NCI-H82 (cell line): Measurements from ENCODE around the gene MTG2.
A peak's percentile ranks its signal among the peaks of the same experiment; 100 is the strongest.

Source experiments
- DNase-seq: peaks from one replicate; lab custom pipeline; 2025; lab: John Stamatoyannopoulos, UW

The MTG2 gene

DNA sequence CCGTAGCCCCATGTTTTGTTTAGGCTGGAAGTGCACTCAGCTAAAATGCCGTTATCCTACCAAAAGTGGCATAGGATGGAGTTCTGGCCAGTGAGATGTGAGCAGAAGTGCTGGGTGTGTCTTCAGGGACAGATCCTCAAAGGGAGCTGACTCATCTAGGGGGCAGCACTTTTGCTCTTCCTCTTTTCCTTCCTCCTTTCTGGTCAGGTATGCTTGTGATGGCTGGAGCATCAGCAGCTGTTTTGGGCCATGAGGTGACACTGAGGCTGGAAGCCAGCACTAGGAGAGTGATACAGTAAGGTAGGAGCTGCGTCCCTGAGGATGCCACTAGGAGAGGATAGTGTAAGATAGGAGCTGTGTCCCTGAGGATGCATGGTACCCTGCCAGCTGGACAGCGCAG lies 50.9 kb downstream of the MTG2 start:
- DNase-seq: no peak

DNA sequence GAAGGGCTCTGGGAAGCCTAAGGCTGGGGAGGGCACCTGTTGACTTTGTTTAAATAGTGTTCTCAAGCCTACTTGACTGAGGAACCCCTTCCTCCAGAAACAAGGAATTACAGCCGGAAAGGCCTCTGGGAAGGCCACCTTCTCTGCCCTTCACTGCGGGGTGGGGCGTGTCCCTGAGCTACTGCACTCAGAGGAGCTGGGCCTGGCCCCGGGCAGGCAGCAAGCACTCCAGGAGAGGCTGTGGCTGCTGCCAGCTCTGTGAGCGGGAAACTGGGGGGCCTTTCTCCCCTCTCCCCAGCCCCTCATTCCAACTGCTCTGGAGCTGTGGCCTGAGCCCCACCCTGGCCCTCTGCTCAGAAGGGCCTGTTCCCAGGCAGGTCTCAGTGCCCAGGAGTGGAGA lies 51.5 kb downstream of the MTG2 start:
- no peak for DNase-seq

DNA sequence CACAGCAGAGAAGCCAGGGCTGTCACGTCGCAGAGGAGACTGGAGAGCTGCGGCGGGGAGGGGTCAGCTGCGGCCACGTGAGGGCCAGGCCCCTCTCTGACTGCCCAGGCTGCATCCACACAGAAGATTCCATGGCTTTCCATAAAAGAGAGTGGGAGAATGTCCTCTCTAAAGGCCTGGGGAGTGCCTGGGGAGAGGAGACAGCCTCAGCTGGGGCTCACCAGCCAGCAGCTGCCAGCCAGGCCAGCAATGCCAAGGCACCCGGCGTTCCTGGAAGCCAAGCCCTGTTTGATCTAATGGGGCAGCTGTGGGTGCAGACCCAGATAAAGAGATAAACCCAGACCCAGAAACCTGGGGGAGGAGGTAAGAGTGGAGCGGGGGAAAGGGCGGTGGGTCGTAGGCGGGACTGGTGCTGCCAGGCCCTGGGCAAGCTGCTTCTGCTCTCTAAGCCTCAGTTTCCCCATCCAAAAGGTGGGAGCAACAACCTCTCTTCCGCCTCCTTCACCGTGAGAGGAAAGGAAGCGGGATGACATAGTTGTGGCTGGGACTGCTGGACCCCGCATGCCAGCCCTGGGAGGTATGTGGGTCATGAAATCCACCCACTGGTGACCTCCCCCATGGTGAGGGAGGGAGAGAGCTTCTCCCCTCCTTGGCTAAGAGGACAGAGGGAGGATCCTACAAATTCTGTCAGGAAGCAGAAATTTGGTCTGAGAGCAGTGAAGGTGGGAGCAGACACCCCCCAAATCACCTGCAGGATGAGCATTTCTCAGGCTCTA lies 52.4 kb downstream of the MTG2 start:
- no peak for DNase-seq

DNA sequence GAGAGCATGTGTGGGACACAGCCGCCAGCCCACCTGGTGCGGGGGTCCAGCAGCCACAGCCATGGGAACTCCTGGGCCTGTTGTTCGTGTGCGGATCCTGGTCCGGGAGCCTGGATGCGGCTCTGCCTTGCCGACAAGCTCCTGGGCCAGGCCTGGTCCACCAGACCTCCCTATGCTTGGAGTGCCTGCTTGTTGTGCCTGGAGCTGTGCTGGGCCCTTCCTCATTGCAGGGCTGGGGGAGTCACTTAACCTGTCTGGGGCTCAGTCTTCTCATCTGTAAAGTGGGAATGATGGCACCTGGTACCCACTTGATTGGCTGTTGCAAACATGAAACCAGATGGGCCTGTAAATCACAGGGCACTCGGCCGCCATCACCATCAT lies 52.9 kb downstream of the MTG2 start:
- no peak for DNase-seq

DNA sequence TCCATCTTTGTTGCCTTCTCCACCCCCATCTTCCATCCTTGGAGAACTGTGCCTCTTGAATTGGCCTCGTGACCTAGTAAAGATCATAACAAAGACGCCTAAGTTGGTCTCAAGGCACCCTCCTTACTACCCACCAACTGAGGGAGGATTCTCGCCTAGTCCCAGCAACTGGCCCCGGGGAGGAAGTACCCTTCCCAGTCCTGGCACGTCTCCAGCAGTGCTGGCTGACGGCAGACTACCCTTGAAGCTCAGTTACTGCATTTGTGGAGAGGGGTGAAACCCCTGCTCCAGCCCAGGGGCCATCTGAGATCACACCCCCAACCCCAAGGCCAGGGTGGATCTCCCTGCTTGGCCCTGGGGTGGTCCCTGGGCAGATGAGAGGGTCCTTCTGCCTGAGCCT lies 53.4 kb downstream of the MTG2 start:
- no peak for DNase-seq

DNA sequence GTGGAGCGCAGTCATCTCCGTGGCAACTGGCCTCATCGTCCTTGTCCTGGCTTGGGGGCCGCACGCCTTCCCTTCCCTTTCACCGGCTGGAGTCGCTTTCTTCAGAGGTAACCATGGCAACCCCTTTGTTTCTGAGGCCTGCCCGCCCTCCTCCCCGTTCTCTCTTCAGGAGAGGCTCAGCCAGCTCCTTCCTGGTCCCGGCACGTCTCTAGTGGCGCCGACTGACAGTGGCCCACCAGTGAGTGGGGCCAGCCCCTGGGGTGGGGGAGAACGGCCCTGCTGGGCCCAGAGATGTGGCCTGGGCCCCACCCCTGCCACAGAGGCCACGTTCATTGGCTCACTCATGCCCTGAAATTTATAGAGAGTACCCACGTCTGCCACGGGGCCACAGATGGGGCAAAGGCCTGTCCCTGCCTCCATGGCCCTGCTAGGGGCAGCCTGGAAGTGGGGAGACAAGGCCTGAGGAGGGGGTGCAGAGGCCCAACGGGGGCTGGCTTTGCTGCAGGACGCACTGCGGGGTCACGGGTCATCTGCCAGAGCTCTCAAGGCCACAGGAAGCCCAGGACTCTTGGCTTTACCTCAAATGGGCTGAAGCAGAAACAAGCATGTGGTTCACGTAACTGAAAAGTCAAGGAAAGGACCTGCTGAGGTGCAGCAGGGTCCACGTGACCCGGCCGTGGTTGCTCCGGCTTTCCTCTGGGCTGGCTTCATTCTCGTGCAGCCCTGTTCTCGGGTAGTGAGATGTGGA lies 54.1 kb downstream of the MTG2 start:
- no peak for DNase-seq

DNA sequence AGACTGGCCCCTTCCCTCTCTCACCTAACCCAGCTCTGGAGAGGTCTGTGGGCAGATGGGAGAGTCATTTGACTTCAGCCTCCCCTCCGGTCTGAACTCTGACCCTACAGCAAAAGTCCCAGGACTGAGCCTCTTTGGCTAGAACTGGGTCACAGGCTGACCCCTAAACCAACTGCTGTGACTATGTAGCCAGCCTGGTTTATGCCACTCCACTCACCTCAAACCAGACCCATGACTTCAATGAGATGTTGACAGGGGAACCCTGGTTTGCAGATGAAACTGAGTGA lies 54.6 kb downstream of the MTG2 start:
- DNase-seq: no peak

DNA sequence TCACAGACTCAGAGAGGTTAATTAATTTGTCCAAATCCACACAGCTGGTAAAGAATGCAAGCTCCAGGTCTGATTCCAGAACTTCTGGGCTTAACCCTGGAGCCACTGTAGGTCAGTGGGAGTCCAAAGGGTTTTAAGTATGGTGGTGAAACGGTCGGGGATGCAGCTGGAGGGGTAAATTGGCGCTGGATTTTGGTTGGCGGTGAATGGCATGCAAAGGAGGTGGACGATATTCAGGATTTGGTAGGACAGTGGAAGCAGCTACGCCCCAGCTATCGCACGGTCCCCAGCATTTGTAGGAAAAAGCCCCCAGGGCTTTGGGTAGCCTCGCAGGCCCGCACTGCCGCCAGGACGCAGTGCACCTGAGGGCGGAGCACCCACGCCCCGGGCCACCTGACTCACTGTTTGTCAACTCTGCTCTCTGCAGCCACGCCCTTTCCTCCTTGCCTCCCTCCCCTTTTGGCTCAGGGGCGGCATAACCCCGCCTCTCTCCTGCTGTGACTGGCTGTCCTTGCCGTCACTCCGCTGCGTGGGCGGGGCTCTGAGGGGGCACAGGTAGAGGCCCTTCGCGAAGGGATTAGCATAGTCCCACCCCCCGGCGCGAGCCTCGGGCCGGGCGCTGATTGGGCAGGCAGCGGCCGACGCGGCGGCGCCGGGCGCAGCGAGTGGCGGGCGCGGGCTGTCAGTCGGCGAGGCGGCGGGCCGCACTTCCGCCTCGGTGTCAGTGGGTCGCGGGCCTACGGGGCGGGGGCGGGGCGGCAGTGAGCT lies 55.2 kb downstream of the MTG2 start, which contains the start of gene OSBPL2:
TSS of gene OSBPL2 (plus strand) at position 721 of the 768 bp plus-strand sequence. CDS start 17,664 bp downstream, outside the sequence.
- peak; percentile 99 for DNase-seq

DNA sequence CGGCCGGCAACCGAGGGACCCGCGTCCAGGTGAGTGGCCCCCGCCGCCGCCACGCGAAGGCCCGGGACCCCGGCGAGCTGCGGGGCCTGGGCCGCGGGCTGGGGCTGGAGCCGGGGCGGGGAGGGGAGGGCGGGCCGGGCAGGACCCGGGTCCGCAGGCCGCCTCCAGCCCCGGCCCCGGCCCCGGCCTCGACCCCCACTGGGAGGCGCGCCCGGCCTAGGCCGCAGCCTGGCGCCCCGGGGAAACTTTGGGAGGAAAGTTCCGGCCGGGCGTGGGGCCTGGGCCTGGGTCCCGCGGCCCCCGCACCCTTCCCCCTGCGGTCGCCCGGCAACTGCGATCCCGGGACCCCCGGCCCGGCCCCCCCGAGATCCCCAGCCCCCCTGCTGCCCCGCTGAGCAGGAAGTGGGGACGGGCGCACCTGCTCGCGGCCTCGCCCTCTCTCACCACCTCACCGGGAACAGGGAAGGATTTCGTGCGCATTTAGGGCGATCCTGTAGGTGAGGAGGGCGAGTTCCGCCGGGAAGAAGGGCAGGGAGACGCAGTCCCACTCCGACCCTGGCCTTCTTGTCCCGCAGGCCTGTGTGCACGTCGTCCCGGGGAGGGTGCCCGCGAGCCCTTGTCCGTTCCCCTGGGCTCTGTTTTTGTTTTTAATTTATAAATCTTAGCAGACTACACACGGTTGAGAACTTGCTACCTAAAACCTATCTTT lies 55.9 kb downstream of the MTG2 start:
- DNase-seq: peak; percentile 24

DNA sequence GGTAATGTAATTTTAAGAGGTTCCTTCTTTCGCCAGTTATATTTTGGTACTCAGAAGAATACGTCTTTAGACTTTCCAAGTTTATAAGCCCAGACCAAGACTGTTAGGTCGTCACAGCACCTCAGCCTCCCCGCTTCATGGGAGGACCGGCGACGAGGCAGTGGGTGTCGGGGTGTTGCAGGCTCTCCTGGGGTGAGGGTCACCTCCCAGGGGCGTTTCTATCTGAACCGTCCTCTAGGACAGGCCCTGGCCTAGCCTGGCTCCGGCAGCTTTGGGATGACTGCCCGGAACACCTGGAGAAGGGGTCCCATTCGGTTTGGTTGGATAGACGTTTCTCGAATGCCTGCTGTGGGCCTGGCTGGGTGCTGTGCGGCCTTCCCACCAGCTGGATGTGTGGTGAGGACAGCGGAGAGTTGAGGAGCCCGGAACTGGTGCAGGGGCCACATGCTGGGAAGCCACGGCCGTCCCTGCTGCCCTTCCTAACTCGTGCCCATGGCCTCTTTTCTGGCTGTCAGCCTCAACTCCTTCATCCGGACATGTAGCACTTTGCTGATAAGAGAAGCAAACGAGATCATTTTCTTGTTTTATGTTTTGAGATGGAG lies 56.6 kb downstream of the MTG2 start:
- no peak for DNase-seq

DNA sequence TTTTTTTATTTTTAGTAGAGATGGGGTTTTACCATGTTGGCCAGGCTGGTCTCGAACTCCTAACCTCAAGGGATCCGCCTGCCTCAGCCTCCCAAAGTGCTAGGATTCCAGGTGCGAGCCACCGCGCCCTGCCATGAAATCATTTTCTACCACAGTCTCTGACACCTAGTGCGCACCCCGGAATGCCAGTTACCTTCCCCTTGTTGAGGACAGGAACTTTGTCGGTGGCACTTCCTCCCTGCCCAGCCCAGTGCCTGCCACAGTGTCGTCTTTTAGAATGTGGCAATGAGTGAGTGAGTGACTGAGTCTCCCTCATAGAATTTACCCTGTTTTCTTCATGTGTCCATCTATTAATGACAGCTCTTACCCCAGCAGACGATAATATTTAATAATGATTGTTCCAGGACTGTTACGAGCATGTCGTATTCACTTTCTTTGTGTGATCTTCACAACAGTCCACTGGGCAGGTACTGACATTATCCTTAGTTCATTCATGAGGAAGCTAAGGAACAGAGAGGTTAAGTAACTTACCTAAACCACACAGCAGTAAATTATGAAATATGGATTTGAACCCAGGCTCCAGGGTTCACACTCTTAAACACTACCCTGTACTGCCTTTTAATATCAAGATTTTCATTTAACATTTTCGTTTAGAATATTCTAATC lies 57.3 kb downstream of the MTG2 start:
- DNase-seq: no peak

DNA sequence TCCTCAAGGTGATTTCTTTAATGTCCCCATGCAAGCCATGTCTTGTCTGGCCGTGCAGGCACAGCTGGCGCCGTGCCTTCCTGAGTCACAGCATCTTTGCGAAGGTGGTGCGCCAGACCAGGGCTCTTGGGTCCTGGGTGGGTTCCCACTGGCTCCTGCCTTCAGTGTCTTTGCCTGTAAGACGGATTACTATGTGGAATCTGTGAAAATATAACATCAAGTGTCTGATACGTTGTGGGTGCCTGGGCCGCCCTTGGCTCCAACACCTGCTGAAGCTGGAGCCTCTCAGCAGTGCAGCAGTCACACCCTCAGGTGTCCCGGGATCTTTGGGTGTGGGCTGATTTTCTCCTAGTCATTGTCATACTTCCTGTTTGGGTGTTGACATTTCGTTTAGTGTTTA lies 58.7 kb downstream of the MTG2 start:
- no peak for DNase-seq

DNA sequence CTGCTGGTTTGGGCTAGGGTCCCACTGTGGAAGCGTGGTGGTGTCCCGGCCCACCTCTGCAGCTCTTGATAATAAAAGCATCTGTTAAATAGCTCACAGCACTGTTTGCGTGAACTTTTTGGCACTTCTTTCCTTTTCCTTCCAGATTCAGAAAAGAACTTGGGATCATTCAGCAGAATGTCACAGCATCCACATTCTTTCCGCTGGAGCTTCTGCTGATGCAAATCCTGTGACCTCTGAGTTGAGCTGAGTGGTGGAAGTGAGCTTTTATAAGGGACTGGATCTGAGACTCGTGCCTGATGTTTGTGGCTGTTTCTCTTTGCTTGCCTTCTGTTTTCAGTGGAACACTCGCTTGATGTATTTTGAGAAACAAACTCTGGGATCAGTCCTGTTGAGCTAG lies 59.3 kb downstream of the MTG2 start:
- DNase-seq: no peak

DNA sequence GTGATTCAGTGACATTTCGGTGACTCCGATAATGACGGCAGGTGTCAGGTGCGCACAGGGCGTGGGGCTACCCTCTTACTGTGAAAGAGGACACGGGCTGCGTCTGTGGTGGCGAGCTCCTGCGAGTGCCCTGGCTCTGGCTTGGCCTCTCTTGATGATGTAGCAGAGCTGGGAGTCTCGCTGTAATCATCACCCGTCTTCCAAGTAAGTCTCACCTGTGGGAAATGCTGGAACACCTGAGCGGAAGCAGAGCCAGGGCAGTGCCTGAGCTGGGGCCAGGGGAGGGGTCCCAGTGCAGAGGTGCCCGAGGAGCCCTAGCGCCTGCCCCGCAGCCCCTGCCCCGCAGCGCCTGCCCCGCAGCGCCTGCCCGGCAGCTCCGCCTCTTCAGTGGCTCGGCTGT lies 60.3 kb downstream of the MTG2 start:
- no peak for DNase-seq

DNA sequence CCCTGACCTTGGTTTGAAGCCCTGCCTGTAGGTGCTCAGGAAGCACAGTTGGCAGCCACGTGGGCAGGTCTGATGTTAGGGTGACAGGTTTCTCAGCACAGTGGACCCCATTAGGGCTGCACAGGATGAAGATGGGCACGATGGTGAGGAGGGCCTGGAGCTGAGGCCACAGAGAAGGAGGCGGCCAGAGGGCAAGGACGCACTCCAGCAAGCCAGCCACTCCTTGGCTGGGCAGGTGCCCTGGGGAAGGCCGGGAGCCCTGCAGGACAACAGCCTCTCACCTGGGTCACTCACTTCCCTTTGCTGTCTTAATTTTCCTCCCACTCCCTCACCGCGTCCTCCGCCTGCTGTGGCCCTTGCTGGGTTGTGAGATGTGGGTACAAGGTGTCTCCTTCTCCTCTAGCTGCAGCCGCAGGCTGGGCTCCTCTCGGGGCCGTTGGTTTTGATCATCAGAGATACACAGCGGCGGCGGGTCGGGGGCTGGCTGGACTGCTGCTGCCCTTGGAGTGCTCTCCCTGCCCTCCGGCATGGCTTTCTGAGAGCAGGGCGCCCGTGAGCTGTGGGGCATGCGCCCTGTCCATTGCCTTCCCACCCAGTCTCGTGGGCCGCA lies 61.2 kb downstream of the MTG2 start:
- DNase-seq: no peak

DNA sequence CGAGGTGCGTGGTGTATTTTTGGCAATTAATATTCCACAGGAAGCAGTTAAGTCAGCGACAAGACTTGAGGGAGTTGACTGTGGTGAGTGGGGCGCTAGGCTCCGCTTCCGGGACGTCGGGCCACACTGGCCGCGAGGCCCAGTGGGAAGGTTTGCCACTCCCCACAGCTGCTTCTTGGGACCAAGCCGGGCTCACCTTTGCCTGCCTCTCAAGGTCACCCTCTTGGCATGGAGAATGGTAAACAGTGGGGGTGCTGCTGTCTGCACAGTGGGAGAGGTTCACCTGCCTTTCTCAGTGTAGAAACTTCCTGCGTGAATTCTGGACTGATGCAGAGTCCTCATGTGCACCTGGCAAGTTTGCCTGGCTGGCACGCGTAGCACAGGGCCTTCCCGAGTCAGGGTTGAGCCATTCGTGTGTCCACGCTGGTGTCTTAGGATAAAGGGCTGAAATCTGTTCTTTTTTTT lies 61.8 kb downstream of the MTG2 start:
- DNase-seq: no peak

DNA sequence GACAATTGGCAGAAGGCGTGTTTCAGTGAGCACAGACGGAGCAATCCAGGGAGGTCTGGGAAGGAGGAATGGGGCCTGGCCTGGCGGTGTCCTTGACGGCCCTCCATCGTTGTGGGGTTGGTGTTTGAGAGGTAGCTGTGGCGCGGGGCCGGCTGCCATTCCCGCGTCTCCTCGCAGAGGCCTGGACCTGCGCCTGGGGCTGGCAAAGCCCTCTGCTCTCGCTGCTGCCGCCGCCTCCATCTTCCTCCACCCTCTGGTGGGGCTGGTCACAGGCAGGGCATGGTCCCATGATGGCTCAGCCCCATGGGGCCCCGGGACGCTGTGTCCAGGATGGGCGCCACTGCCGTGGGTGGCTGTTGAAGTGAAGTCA lies 63.1 kb downstream of the MTG2 start:
- no peak for DNase-seq

DNA sequence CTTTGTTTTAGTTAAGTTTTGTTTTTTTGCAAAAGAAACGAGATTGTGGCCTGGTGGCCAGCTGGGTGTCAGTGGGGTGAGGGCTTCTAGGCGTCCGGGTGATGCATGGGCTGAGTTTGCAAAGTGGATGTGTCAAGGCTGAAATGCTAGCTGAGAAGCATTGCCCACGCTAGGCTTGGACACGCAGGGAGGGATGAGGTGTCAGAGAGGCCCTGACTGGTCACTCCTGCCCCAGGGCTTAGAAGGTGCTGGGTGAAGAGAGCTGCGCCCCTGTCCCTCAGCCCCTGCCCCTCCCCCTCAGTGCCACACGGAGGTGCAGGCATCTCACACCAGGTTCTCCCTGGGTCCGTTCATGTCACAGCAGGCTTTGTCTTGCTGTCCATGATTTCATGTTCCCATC lies 63.6 kb downstream of the MTG2 start:
- DNase-seq: no peak

DNA sequence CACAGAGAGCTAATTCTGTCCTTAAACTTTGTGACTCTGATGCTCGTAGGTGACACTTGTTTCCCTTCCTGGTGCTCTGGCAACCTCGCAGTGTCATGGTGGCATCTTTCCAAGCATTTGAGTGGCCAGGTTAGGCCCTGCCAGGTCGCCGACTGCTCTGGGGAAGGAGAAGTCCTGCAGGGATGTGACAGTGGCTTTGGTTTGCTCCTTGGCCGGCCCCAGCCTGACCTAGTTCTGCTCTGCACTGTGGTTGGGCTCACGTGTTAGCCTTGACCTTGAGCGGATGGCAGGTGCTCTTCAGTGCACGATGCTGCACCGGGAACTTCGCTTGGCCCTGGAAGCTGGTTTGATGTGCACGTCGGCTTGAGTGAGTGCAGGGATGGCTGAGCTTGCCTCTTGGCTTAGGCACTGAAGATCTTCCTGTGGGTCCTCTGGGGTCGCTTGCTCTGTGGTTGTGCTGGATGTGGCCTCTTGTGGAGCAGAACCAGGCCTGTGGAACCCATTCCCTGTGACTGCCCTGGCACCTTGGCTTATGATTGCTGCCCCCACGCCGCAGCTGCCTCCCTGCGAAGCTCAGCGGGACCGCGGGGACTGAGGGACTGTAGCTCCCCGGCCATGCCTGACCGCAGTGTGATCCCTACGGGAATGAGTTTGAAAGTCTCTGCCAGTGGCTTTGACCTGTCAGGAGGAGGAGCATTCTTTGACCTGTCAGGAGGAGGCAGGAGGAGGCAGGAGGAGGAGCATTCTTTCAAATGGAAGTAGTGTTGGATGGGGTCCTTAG lies 64.2 kb downstream of the MTG2 start:
- no peak for DNase-seq

DNA sequence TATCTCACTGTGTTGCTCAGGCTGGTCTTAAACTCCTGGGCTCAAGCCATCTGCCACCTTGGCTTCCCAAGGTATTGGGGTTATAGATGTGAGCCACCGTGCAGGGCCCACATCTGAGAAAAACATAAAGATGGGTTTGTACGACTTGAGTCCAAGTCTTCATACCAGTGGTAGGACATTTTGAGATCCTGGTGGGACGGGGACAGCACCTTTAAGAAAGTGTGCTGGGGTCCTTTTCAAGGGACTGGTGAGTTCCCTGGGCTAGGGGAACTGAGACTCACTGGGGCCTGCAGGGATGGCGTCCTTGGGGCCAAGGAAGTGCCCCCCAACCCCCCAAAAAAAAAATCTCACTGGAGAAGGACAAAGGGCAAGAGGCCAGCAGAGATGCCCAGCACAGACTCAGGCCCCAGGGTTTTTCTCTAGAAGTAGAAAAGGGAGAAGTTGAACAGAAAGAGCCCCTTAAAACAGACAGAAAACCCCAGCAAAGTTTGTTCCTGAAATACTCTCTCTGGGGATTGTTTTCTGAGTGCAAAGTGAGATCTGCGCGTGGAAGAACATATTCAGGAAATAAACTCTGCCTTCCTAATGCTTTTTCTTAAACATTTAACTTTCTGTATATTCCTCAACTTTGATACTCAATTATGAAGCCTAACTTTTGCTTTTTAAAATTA lies 66.2 kb downstream of the MTG2 start:
- DNase-seq: no peak
